IMR-90 (cell line): ENCODE data around the gene SNX15. TPM values are rescaled to one million over a fixed set of nuclear protein-coding genes. Genes with fewer than 3 reads are reported as not detected.
"Not testable (repeated sequence)": the region's sequence is repeated elsewhere in the genome, so short reads cannot be mapped to it uniquely, and the experiment has no call there.

Experiments used
- ATAC-seq: fragments of 200-7000 bp; cut with Tn5 transposase; 2 replicates; pipeline ENCODE4 v1.9.1; 2020; ENCODE audit warnings: low read depth, mild to moderate bottlenecking, moderate library complexity
- BruUV-seq: library from RNA; stranded (reverse); fragments of 400-500 nt; replicated peaks from 2 replicates; lab custom pipeline; 2021; lab: Mats Ljungman, UMichigan
- CTCF ChIA-PET: fragments of 300-600 bp; formaldehyde crosslinking; extraction: SDS; loops from one replicate; lab custom pipeline; 2021; ENCODE audit warnings: antibody characterized with exemption; lab: Yijun Ruan, JAX
- POLR2A ChIA-PET: fragments of 300-600 bp; sonication (Branson Sonifier 250); formaldehyde crosslinking; loops from one replicate; lab custom pipeline; 2022; ENCODE audit warnings: antibody characterized with exemption; ENCODE audit not compliant: unreplicated experiment; lab: Charles Lee
- DNase-seq: peaks from one replicate; pipeline ENCODE4 v3.0.0; 2013
- H2AFZ ChIP-seq: replicated peaks from 2 replicates; pipeline ENCODE3; 2013; ENCODE audit warnings: low read length, mild to moderate bottlenecking; ENCODE audit not compliant: poor library complexity
- H2AK5ac ChIP-seq: 2 replicates; pipeline ENCODE4 v1.6.1; 2013; ENCODE audit warnings: low read depth, low read length, inconsistent platforms
- H2AK9ac ChIP-seq: replicated peaks from 2 replicates; pipeline ENCODE3; 2013; ENCODE audit warnings: mild to moderate bottlenecking, low read depth, low read length, moderate library complexity; ENCODE audit not compliant: poor library complexity
- H2BK120ac ChIP-seq: 2 replicates; pipeline ENCODE4 v1.6.1; 2013; ENCODE audit warnings: low read depth, low read length, inconsistent platforms
- H2BK15ac ChIP-seq: 3 replicates; pipeline ENCODE4 v1.6.1; 2013; ENCODE audit warnings: low read depth, low read length, inconsistent platforms
- H2BK20ac ChIP-seq: 2 replicates; pipeline ENCODE4 v1.6.1; 2013; ENCODE audit warnings: low read depth, mild to moderate bottlenecking, inconsistent platforms, low read length, moderate library complexity
- H2BK5ac ChIP-seq: 2 replicates; pipeline ENCODE4 v1.6.1; 2013; ENCODE audit warnings: mild to moderate bottlenecking, low read depth, low read length, inconsistent platforms; ENCODE audit not compliant: poor library complexity, severe bottlenecking
- H3K14ac ChIP-seq: replicated peaks from 2 replicates; pipeline ENCODE4 v1.6.1; 2013; ENCODE audit warnings: low read depth, low read length, inconsistent platforms
- H3K18ac ChIP-seq: 2 replicates; pipeline ENCODE4 v1.6.1; 2013; ENCODE audit warnings: low read depth, low read length, control low read depth
- H3K23ac ChIP-seq: 2 replicates; pipeline ENCODE4 v1.6.1; 2013; ENCODE audit warnings: low read depth, low read length, inconsistent platforms
- H3K27ac ChIP-seq: 2 replicates; pipeline ENCODE4 v1.5.1; 2013; ENCODE audit warnings: mild to moderate bottlenecking, control low read depth, low read length; ENCODE audit not compliant: insufficient read depth
- H3K27me3 ChIP-seq: 2 replicates; pipeline ENCODE4 v1.6.1; 2013; ENCODE audit warnings: low read length; ENCODE audit not compliant: control insufficient read depth, insufficient read depth
- H3K36me3 ChIP-seq: 2 replicates; pipeline ENCODE4 v1.6.1; 2013; ENCODE audit warnings: low read length, mixed read lengths; ENCODE audit not compliant: control insufficient read depth, insufficient read depth
- H3K4ac ChIP-seq: 2 replicates; pipeline ENCODE4 v1.6.1; 2013; ENCODE audit warnings: low read depth, low read length, inconsistent platforms
- H3K4me1 ChIP-seq: 2 replicates; pipeline ENCODE4 v1.6.1; 2013; ENCODE audit warnings: low read length, mixed read lengths; ENCODE audit not compliant: control insufficient read depth, insufficient read depth
- H3K4me2 ChIP-seq: 2 replicates; pipeline ENCODE4 v1.6.1; 2013; ENCODE audit warnings: low read depth, mild to moderate bottlenecking, control low read depth, low read length, moderate library complexity
- H3K4me3 ChIP-seq: 2 replicates; pipeline ENCODE4 v1.5.1; 2013; ENCODE audit warnings: low read depth, mild to moderate bottlenecking, control low read depth, low read length, moderate library complexity; ENCODE audit not compliant: insufficient read depth
- H3K56ac ChIP-seq: 2 replicates; pipeline ENCODE4 v1.6.1; 2013; ENCODE audit warnings: low read length, inconsistent platforms; ENCODE audit not compliant: insufficient read depth; ENCODE audit errors: extremely low read depth
- H3K79me1 ChIP-seq, 2 experiments: 2 replicates each; pipeline ENCODE4 v1.6.1; 2013; ENCODE audit warnings: low read length in 2 of 2, inconsistent platforms in 1 of 2, low read depth in 1 of 2
- H3K9ac ChIP-seq: 2 replicates; pipeline ENCODE4 v1.6.1; 2013; ENCODE audit warnings: low read depth, low read length, control low read depth
- H3K9me1 ChIP-seq: 2 replicates; pipeline ENCODE4 v1.6.1; 2013; ENCODE audit warnings: low read length, inconsistent platforms; ENCODE audit not compliant: insufficient read depth
- H3K9me3 ChIP-seq: 2 replicates; pipeline ENCODE4 v1.6.1; 2013; ENCODE audit warnings: low read length; ENCODE audit not compliant: control insufficient read depth, insufficient read depth
- H4K20me1 ChIP-seq: 2 replicates; pipeline ENCODE4 v1.6.1; 2013; ENCODE audit warnings: low read length, inconsistent platforms; ENCODE audit not compliant: insufficient read depth
- H4K5ac ChIP-seq: 2 replicates; pipeline ENCODE4 v1.6.1; 2013; ENCODE audit warnings: mild to moderate bottlenecking, low read depth, low read length, control low read depth
- H4K8ac ChIP-seq, 2 experiments: 2 replicates each; pipeline ENCODE4 v1.6.1; 2013; ENCODE audit warnings: low read depth in 2 of 2, low read length in 2 of 2, control low read depth in 1 of 2, inconsistent platforms in 1 of 2
- H4K91ac ChIP-seq: 2 replicates; pipeline ENCODE4 v1.6.1; 2013; ENCODE audit warnings: low read depth, low read length, inconsistent platforms; ENCODE audit not compliant: insufficient read depth
- WGBS, 2 experiments: methylation state at CpG; one replicate each; pipeline versions ENCODE4 v1.1.5 to v1.1.7; 2013; ENCODE audit warnings: missing lambda C conversion rate in 2 of 2; ENCODE audit not compliant: insufficient read length in 1 of 2; ENCODE audit errors: extremely low coverage in 2 of 2; 5-methylcytosine and 5-hydroxymethylcytosine counted together
- dilution Hi-C: fragments of 300-500 bp; cut with HindIII; formaldehyde crosslinking; loops from one replicate; pipeline ENCODE4 v1.14.3; 2018; ENCODE audit warnings: low sequenced_read_pairs; ENCODE audit not compliant: unreplicated experiment
- in situ Hi-C: fragments of 300-500 bp; cut with MboI; formaldehyde crosslinking; loops from 3 replicates; pipeline ENCODE4 v1.14.3; 2019; ENCODE audit warnings: low sequenced_read_pairs, inconsistent platforms, mixed read lengths
- intact Hi-C: fragments of 100-400 bp; cut with micrococcal nuclease; formaldehyde crosslinking; loops from 2 replicates; pipeline ENCODE4 v1.10.0; 2022
- polyA plus RNA-seq, 3 experiments: library from polyadenylated mRNA; depleted of rRNA; stranded (reverse); fragments of >200 nt; gene quantifications; 2 replicates each; pipeline ENCODE4 v1.2.3, GENCODE V29; 2012; ENCODE audit warnings: low replicate concordance in 1 of 3
- total RNA-seq: library from RNA; depleted of rRNA; stranded (reverse); fragments of >200 nt; gene quantifications from 2 replicates; pipeline ENCODE4 v1.2.3, GENCODE V29; 2012

The SNX15 gene
- total and polyA plus RNA-seq, 2 of the 4 experiments (the other 2 are of a cell fraction): 9.0 to 16.3 TPM

- H3K9me1 ChIP-seq, intact Hi-C loops, H3K4me2 ChIP-seq, ATAC-seq, in situ Hi-C loops, H3K4me3 ChIP-seq, H2AK5ac ChIP-seq, dilution Hi-C loops, H2BK5ac ChIP-seq, H3K27ac ChIP-seq, H3K56ac ChIP-seq, H4K5ac ChIP-seq, POLR2A ChIA-PET, H4K91ac ChIP-seq, H3K18ac ChIP-seq, CTCF ChIA-PET, H4K20me1 ChIP-seq, H3K27me3 ChIP-seq, H2BK20ac ChIP-seq, H3K9me3 ChIP-seq, BruUV-seq, H2BK120ac ChIP-seq, H4K8ac ChIP-seq, H3K4me1 ChIP-seq, DNase-seq, H3K9ac ChIP-seq, H3K14ac ChIP-seq, H2BK15ac ChIP-seq, H3K4ac ChIP-seq, H2AK9ac ChIP-seq, H3K23ac ChIP-seq, H2AFZ ChIP-seq, H3K79me1 ChIP-seq: not testable (repeated sequence)
- 69% methylated on average over 3 of the region's 8 CpGs; no CpG with 5 or more reads in 1 of the 2 experiments for WGBS, 2 experiments
- peaks cover 10% of the 10 kb centered on the region for H3K36me3 ChIP-seq
Observed at GRCh38 chr11:65023502-65023901, 3.7 kb upstream of the SNX15 start.
